Fibroblast of lung (primary cell): Measurements from ENCODE around the gene HSP90AB1. TPM values are rescaled to one million over a fixed set of nuclear protein-coding genes. Genes with fewer than 3 reads are reported as not detected.

Experiments
- DNase-seq, 2 donors: peaks; one replicate each; pipeline versions ENCODE4 v3.0.0 to v3.0.0-alpha.2; 2010; ENCODE audit warnings: low read depth in 2 of 2
- H2AFZ ChIP-seq: 2 replicates; pipeline ENCODE4 v1.5.1; 2012; ENCODE audit warnings: low read length, control low read depth, inconsistent platforms
- H3K27ac ChIP-seq: 2 replicates; pipeline ENCODE4 v1.5.1; 2011; ENCODE audit warnings: low read length, control low read depth; ENCODE audit not compliant: insufficient read depth
- H3K27me3 ChIP-seq: 2 replicates; pipeline ENCODE4 v1.5.1; 2011; ENCODE audit warnings: mild to moderate bottlenecking, low read length; ENCODE audit not compliant: control insufficient read depth, insufficient read depth
- H3K36me3 ChIP-seq: 2 replicates; pipeline ENCODE4 v1.5.1; 2011; ENCODE audit warnings: low read length; ENCODE audit not compliant: control insufficient read depth, insufficient read depth
- H3K4me1 ChIP-seq: 2 replicates; pipeline ENCODE4 v1.5.1; 2011; ENCODE audit warnings: low read length; ENCODE audit not compliant: control insufficient read depth, insufficient read depth; ENCODE audit errors: extremely low read depth
- H3K4me2 ChIP-seq: 2 replicates; pipeline ENCODE4 v1.5.1; 2011; ENCODE audit warnings: low read length, control low read depth; ENCODE audit not compliant: insufficient read depth; ENCODE audit errors: extremely low read depth
- H3K4me3 ChIP-seq, 4 experiments: fragments of 200-600 bp in 1 of 4; sonication (generic) in 1 of 4; replicated peaks in 1 of 4; 2 replicates each; pipeline ENCODE4 v1.5.1; 2011 to 2016; ENCODE audit warnings: low read length in 4 of 4, low read depth in 3 of 4, mild to moderate bottlenecking in 3 of 4, control low read depth in 2 of 4, inconsistent platforms in 1 of 4, mixed read lengths in 1 of 4; ENCODE audit not compliant: insufficient read depth in 1 of 4; ENCODE audit errors: control extremely low read depth in 1 of 4
- H3K79me2 ChIP-seq: 2 replicates; pipeline ENCODE4 v1.5.1; 2012; ENCODE audit warnings: mild to moderate bottlenecking, low read length, inconsistent platforms; ENCODE audit not compliant: control insufficient read depth, insufficient read depth
- H3K9ac ChIP-seq: 2 replicates; pipeline ENCODE4 v1.5.1; 2011; ENCODE audit warnings: mild to moderate bottlenecking, low read length, control low read depth; ENCODE audit not compliant: insufficient read depth
- H3K9me3 ChIP-seq: 2 replicates; pipeline ENCODE4 v1.5.1; 2012; ENCODE audit warnings: low read depth, low read length; ENCODE audit not compliant: control insufficient read depth, insufficient read depth
- H4K20me1 ChIP-seq: 2 replicates; pipeline ENCODE4 v1.5.1; 2011; ENCODE audit warnings: low read length; ENCODE audit not compliant: control insufficient read depth, insufficient read depth; ENCODE audit errors: extremely low read depth
- EZH2 ChIP-seq: IDR thresholded peaks from 2 replicates; pipeline ENCODE4 v1.5.1; 2012; ENCODE audit warnings: low read length, control low read depth, mild to moderate bottlenecking; ENCODE audit errors: missing control alignments
- polyA plus RNA-seq, 2 donors: library from polyadenylated mRNA; depleted of rRNA in 1 of 2; stranded (reverse) in 1 of 2; unstranded in 1 of 2; fragments of >200 nt; gene quantifications; 2 replicates each; pipeline ENCODE4 v1.2.1, GENCODE V29; 2011 to 2012; ENCODE audit warnings: missing spikeins in 1 of 2
- total RNA-seq: library from RNA; depleted of rRNA; stranded (reverse); fragments of >200 nt; gene quantifications from 2 replicates; pipeline ENCODE4 v1.2.1, GENCODE V29; 2014
- TF ChIP-seq, protein P1 (sequence below), 2 donors: IDR thresholded peaks in 1 of 2; conservative IDR thresholded peaks in 1 of 2; 1 replicate in 1 of 2; 2 replicates in 1 of 2; pipeline ENCODE4 v1.5.1; 2011 to 2012; ENCODE audit warnings: low read length in 2 of 2, control low read depth in 1 of 2, inconsistent platforms in 1 of 2, low read depth in 1 of 2, mild to moderate bottlenecking in 1 of 2

The HSP90AB1 gene
- total and polyA plus RNA-seq, 2 donors (not counting 1 experiment from before 2014, with no cell fraction given): 452 to 775 TPM

DNA sequence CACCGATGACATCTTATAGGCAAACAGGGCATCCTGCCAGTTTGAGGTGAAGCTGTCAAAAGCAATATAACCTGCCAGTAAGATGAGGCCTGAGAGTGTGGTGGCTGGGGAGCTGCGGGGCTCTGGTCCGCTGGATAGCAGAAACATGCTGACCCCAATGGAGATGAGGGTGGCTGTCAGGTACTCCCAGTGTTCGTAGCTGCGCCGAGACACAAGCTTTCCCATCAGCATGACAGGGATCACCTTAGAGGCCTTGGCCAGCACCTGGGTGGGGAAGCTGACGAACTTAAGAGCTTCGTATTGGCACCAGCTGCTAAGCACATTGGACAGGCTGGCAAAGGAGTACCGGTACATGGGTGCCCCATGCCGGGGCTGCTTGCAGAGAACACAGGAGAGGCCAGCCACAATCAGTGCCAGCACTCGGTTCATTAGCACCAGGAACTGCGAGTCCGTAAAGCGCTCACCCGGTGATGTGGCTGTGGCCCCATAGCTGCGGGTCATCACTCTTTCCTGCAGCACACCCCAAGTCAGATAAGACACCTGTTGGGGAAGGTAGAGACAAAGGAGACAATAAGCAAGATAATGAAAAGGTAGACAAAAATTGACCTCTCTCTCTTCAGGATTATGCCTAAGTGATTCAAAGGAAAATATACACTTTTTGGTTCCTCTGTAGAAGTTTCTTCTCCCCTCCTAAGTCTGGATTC, 8.4 kb downstream of the HSP90AB1 start:
- Histone ChIP-seq H3K9me3 (no peaks in the 10 kb centered on the region), H3K27ac (no peak overlapping the region), H3K9ac (no peak overlapping the region), H3K4me1 (peaks cover 8% of the 10 kb centered on the region), H3K36me3 (peaks cover 30% of the 10 kb centered on the region), H3K4me3 (peak overlapping the region in 2 of 4 experiments; percentile 86 to 91), H3K79me2 (peaks cover 44% of the 10 kb centered on the region), H3K27me3 (no peaks in the 10 kb centered on the region), H4K20me1 (peaks cover 3% of the 10 kb centered on the region), H2AFZ (no peak overlapping the region), H3K4me2 (peak overlapping the region; percentile 88)
- TF ChIP-seq, protein P1, sequence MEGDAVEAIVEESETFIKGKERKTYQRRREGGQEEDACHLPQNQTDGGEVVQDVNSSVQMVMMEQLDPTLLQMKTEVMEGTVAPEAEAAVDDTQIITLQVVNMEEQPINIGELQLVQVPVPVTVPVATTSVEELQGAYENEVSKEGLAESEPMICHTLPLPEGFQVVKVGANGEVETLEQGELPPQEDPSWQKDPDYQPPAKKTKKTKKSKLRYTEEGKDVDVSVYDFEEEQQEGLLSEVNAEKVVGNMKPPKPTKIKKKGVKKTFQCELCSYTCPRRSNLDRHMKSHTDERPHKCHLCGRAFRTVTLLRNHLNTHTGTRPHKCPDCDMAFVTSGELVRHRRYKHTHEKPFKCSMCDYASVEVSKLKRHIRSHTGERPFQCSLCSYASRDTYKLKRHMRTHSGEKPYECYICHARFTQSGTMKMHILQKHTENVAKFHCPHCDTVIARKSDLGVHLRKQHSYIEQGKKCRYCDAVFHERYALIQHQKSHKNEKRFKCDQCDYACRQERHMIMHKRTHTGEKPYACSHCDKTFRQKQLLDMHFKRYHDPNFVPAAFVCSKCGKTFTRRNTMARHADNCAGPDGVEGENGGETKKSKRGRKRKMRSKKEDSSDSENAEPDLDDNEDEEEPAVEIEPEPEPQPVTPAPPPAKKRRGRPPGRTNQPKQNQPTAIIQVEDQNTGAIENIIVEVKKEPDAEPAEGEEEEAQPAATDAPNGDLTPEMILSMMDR (conservative IDR thresholded peaks at IDR 0.05 in 1 of 2, IDR thresholded peaks at IDR 0.05 in 1 of 2; ENCODE audit: low read depth in 1 of 2, low read length in 2 of 2): no peak
- TF ChIP-seq EZH2: no peak
- peak in 1 of 2 donors; percentile 24 for DNase-seq

DNA sequence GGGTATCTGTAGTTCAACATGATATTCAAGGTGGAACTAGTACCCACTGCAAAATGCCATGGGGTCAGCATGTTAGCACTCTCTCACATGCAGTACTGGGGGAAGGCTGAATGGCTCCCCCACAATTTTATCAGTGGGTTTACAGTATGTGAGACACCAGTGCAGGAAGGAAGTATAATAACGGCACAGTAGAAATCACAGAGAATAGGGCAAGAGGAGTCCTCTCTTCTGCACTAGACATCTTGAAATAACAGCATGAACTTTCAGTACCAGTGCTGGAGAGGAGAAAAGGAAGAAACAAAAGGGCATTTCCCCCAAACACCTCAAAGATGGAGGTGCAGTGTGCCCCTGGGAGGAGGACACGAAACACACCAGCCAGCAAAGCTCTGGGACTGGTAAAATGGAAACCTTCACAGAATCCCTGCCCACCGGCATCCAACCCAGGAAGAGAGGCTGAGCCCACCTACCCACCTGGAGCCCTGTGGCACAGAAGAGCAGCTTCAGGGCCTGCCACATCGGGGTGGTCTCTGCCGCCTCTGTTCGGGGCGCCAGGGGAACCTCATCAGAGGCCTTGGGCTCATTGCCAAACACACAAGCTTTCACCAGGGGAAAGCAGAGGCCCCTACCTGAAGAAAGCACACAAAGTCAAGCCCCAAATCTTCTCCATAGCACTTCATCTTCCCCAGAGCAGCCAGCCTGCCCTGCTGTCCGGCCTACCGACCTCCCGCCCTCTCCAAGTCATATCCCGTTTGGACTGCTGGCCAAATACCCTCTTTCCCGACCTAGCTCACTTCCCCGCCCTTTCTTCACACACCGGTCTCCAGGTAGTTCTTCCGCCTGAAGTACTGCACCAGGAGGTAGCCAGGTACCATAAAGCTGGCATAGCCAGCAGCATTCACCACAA, 9.2 kb downstream of the HSP90AB1 start:
- Histone ChIP-seq H3K27ac (peak overlapping the region; percentile 78), H3K79me2 (peaks cover 36% of the 10 kb centered on the region), H3K4me2 (peak overlapping the region; percentile 88), H3K9ac (peak overlapping the region; percentile 82), H2AFZ (no peak overlapping the region), H3K36me3 (peaks cover 24% of the 10 kb centered on the region), H3K4me3 (peak overlapping the region; percentile 82 to 94 (median 88)), H3K9me3 (no peaks in the 10 kb centered on the region), H4K20me1 (no peaks in the 10 kb centered on the region), H3K4me1 (peaks cover 8% of the 10 kb centered on the region), H3K27me3 (no peaks in the 10 kb centered on the region)
- DNase-seq: no peak
- TF ChIP-seq, protein P1 (conservative IDR thresholded peaks at IDR 0.05 in 1 of 2, IDR thresholded peaks at IDR 0.05 in 1 of 2; ENCODE audit: low read depth in 1 of 2, low read length in 2 of 2): no peak
- TF ChIP-seq EZH2: no peak

DNA sequence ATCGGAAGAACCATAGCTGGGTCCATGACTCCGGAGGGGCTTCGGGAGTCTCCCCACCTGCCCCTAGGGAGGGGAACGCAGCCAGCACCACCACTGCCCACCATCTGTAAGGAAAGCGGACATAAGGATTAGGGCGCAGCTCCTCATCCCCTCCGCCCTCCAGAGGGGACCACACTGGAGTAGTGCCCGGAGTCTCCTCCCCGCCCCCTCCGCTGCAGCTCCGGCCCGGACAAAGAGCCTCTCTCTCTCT, 9.8 kb downstream of the HSP90AB1 start:
- peaks cover 21% of the 10 kb centered on the region for H3K36me3 ChIP-seq

More for the DNA sequence above, 9.8 kb downstream of the HSP90AB1 start:
- Histone ChIP-seq H2AFZ (no peak overlapping the region), H3K9ac (peak overlapping the region; percentile 82), H3K4me3 (peak overlapping the region; percentile 82 to 94 (median 88)), H3K4me2 (peak overlapping the region; percentile 88), H3K9me3 (no peaks in the 10 kb centered on the region), H3K27ac (peak overlapping the region; percentile 78), H3K27me3 (no peaks in the 10 kb centered on the region), H3K4me1 (peaks cover 8% of the 10 kb centered on the region), H3K79me2 (peaks cover 33% of the 10 kb centered on the region), H4K20me1 (no peaks in the 10 kb centered on the region)
- TF ChIP-seq EZH2: no peak
- TF ChIP-seq, protein P1 (conservative IDR thresholded peaks at IDR 0.05 in 1 of 2, IDR thresholded peaks at IDR 0.05 in 1 of 2; ENCODE audit: low read depth in 1 of 2, low read length in 2 of 2): no peak
- no peak for DNase-seq
